GM23248 (cell line): ENCODE data around the gene B3GALNT2.
"Not testable (repeated sequence)": the region's sequence is repeated elsewhere in the genome, so short reads cannot be mapped to it uniquely, and the experiment has no call there.

Source experiments
- EZH2 ChIP-seq: fragments of 200-600 bp; sonication (generic); IDR thresholded peaks from 2 replicates; pipeline ENCODE4 v1.6.1; 2018; ENCODE audit warnings: antibody characterized with exemption, mild to moderate bottlenecking; ENCODE audit not compliant: insufficient read depth, poor library complexity, severe bottlenecking
- EZH2phosphoT487 ChIP-seq: fragments of 200-600 bp; sonication (generic); IDR thresholded peaks from 2 replicates; pipeline ENCODE4 v1.6.1; 2018; ENCODE audit warnings: antibody characterized with exemption, moderate library complexity, mild to moderate bottlenecking, low read depth; ENCODE audit not compliant: insufficient read depth

GRCh38 chr1:235469897-235470296, 34.4 kb downstream of the B3GALNT2 start:
- TF ChIP-seq EZH2, EZH2phosphoT487: not testable (repeated sequence)
